Measurements from ENCODE around the gene EBF3. TPM values are rescaled to one million over a fixed set of nuclear protein-coding genes. Genes with fewer than 3 reads are reported as not detected.
A peak's percentile ranks its signal among the peaks of the same experiment; 100 is the strongest.

The EBF3 gene
- total RNA-seq, 6 experiments from 2014 or later = 0.12 TPM; not detected in 5

DNA sequence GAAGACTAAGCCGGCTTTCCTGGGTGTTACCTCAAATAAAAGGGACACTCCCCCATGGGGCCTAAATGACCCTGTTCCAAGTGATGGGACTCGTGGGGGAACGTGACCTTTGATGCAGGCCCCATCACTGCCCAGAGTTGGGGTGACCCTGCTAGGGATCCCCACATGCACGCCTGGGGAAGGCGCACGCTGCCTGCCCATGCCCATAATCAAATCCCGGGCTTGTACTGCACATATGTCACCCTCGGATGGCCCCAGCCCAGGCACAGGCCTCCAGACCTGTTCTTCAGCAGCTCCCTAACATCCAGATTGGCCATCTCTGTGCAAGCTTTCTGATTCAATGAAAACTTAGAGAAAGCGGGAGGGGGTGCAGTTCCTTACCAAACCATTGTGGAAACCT is 14.7 kb downstream of the EBF3 start:
- 78% methylated on average over 3 of the region's 9 CpGs for WGBS (ENCODE audit: insufficient coverage, low coverage, low lambda C conversion rate, missing lambda C conversion rate)
- Histone ChIP-seq H3K27me3 (peaks cover 0 to 9% of the 10 kb centered on the region in 2 donors), H3K9me3 (no peaks in the 10 kb centered on the region), H3K27ac (no peak overlapping the region), H3K4me1 (no peaks in the 10 kb centered on the region), H3K36me3 (no peaks in the 10 kb centered on the region), H3K4me3 (no peak overlapping the region)
- TF ChIP-seq CTCF (IDR thresholded peaks at IDR 0.05) = no peak
- TF ChIP-seq POLR2A (IDR thresholded peaks at IDR 0.05) = no peak
- no peak for ATAC-seq
- intact Hi-C loops (cut with DNase I) = no loop called here
- no peak for DNase-seq

DNA sequence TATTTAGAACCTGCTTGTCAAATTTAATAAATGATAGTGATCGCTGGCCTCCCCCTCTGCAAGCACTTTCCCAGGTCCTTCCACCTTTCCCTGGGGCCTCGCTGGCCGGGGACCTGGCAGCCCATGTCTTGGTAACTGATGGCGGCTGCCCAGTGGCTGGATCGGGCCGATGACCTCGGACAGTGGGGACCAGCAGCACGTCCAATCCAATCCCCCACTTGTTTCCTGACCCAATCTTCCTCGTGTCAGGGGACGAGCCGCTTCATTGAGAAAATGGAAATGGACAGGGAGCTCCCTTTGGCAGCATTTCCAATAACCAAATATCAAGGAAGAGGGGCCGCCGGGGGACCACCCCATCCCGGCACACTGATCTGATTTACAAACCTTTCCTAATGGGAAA is 17.2 kb downstream of the EBF3 start:
- Histone ChIP-seq H3K36me3 (no peaks in the 10 kb centered on the region), H3K27ac (no peak overlapping the region), H3K4me1 (no peaks in the 10 kb centered on the region), H3K27me3 (no peaks in the 10 kb centered on the region), H3K4me3 (no peak overlapping the region), H3K9me3 (no peaks in the 10 kb centered on the region)
- intact Hi-C loops (cut with DNase I) = no loop called here
- TF ChIP-seq POLR2A (IDR thresholded peaks at IDR 0.05) = no peak
- no peak for TF ChIP-seq CTCF (IDR thresholded peaks at IDR 0.05)
- WGBS (ENCODE audit: insufficient coverage, low coverage, low lambda C conversion rate, missing lambda C conversion rate) = 75% methylated on average over 14 of the region's 14 CpGs
- ATAC-seq (no peak), DNase-seq (no peak)

DNA sequence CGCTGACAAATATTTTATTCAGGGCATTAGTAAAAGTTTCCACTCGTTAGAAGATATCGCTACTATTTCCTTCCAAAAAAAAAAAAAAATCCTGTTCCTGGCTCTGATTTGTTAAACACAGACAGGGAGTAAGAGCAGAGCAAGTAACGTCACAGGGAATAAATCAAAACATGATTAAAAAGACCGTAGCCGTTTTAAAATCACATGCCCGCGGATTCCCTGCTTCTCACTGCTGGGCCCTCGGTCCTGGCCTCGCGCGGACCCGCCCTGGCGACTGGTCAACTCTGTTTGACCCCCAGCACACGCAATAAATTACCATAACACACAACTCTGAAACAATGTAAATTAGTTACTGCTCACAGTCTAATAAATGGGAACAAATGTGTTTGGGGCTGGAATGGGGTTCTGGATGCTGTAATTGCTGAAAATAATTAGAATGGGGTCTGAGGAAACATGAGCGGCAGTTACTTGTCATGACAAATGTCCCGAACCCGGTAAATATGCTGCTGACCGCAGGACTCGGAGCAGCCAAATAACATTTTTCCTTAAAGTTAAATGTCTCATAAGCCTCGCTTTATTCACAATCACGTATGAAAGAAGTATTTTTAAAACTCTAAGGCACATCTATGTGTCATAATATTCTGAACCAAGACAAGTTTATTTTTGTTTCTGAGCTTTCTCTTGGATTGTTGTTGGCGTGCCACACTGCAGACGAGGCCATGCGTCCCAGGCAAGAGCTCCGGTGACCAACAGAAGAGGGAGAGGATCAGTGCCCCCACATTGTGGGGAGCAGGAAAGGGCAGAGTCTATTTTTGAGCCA is 17.9 kb downstream of the EBF3 start:
- Histone ChIP-seq H3K4me1 (no peaks in the 10 kb centered on the region), H3K36me3 (no peaks in the 10 kb centered on the region), H3K9me3 (no peaks in the 10 kb centered on the region), H3K27me3 (no peaks in the 10 kb centered on the region), H3K4me3 (no peak overlapping the region), H3K27ac (no peak overlapping the region)
- TF ChIP-seq POLR2A (IDR thresholded peaks at IDR 0.05) = no peak
- no peak for TF ChIP-seq CTCF (IDR thresholded peaks at IDR 0.05)
- DNase-seq (no peak), ATAC-seq (peak in 2 of 4 donors; percentile 18 to 39)
- intact Hi-C loops (cut with DNase I) = no loop called here
- 70% methylated on average over 18 of the region's 26 CpGs for WGBS (ENCODE audit: insufficient coverage, low coverage, low lambda C conversion rate, missing lambda C conversion rate)

GRCh38 chr10:129945526-129945925 is 18.5 kb downstream of the EBF3 start:
- H3K27me3 ChIP-seq = no peaks in the 10 kb centered on the region
- 85% methylated on average over 4 of the region's 8 CpGs for WGBS (ENCODE audit: insufficient coverage, low coverage, low lambda C conversion rate, missing lambda C conversion rate)

More at GRCh38 chr10:129945526-129945925, 18.5 kb downstream of the EBF3 start:
- Histone ChIP-seq H3K9me3 (no peaks in the 10 kb centered on the region), H3K36me3 (no peaks in the 10 kb centered on the region), H3K4me3 (no peak overlapping the region), H3K27ac (no peak overlapping the region), H3K4me1 (no peaks in the 10 kb centered on the region)
- ATAC-seq (no peak), DNase-seq (no peak)
- intact Hi-C loops (cut with DNase I) = no loop called here
- TF ChIP-seq CTCF (IDR thresholded peaks at IDR 0.05) (no peak), POLR2A (IDR thresholded peaks at IDR 0.05) (no peak)
